Lung (tissue), 12 donors: ENCODE results near the gene DUSP7. TPM values are rescaled to one million over a fixed set of nuclear protein-coding genes. Genes with fewer than 3 reads are reported as not detected.

Experiments used
- ATAC-seq: fragments of 200-7000 bp; cut with Tn5 transposase; one replicate; pipeline ENCODE4 v1.9.1; 2020; ENCODE audit warnings: moderate number of reproducible peaks; ENCODE audit not compliant: insufficient read depth, low FRiP score
- DNase-seq, 3 donors: peaks; one replicate each; pipeline ENCODE4 v3.0.0-alpha.2; 2013 to 2017
- H3K27ac ChIP-seq, 2 donors: one replicate each; pipeline ENCODE4 v1.5.1; 2013; ENCODE audit warnings: mild to moderate bottlenecking in 2 of 2, moderate library complexity in 2 of 2, control low read depth in 1 of 2, inconsistent platforms in 1 of 2, low read depth in 1 of 2, low read length in 1 of 2
- H3K27me3 ChIP-seq, 3 donors: one replicate each; pipeline ENCODE4 v1.5.1; 2013; ENCODE audit warnings: low read length in 2 of 3; ENCODE audit not compliant: control insufficient read depth in 3 of 3, insufficient read depth in 3 of 3
- H3K36me3 ChIP-seq, 4 donors: one replicate each; pipeline ENCODE4 v1.5.1; 2013; ENCODE audit warnings: low read length in 4 of 4, mild to moderate bottlenecking in 1 of 4, moderate library complexity in 1 of 4; ENCODE audit not compliant: control insufficient read depth in 4 of 4, insufficient read depth in 4 of 4
- H3K4me1 ChIP-seq, 5 donors: one replicate each; pipeline ENCODE4 v1.5.1; 2013; ENCODE audit warnings: low read length in 5 of 5, mild to moderate bottlenecking in 2 of 5, moderate library complexity in 1 of 5; ENCODE audit not compliant: control insufficient read depth in 5 of 5, insufficient read depth in 5 of 5
- H3K4me3 ChIP-seq: one replicate; pipeline ENCODE4 v1.5.1; 2013; ENCODE audit warnings: mild to moderate bottlenecking, control low read depth, moderate library complexity
- H3K9ac ChIP-seq, 2 donors: one replicate each; pipeline ENCODE4 v1.5.1; 2013; ENCODE audit warnings: low read length in 2 of 2, control low read depth in 1 of 2; ENCODE audit not compliant: insufficient read depth in 1 of 2
- H3K9me3 ChIP-seq, 4 donors: one replicate each; pipeline ENCODE4 v1.5.1; 2013; ENCODE audit warnings: low read length in 3 of 4, mild to moderate bottlenecking in 1 of 4, moderate library complexity in 1 of 4; ENCODE audit not compliant: control insufficient read depth in 4 of 4, insufficient read depth in 3 of 4
- CTCF ChIP-seq: IDR thresholded peaks from 2 replicates; pipeline ENCODE4 v1.5.1; 2012; ENCODE audit warnings: mild to moderate bottlenecking; ENCODE audit errors: control extremely low read depth, extremely low read depth
- WGBS, 2 donors: extraction: QIAGEN DNeasy Blood & Tissue Kit; methylation state at CpG; one replicate each; pipeline ENCODE4 v1.1.7; 2013; 5-methylcytosine and 5-hydroxymethylcytosine counted together
- polyA plus RNA-seq, 2 donors: library from polyadenylated mRNA; stranded (reverse); fragments of 200-250 nt; gene quantifications; one replicate each; pipeline ENCODE4 v1.2.1, GENCODE V29; 2013
- total RNA-seq, 2 donors: library from RNA; depleted of rRNA in 1 of 2; stranded (reverse); fragments of >200 nt in 1 of 2; gene quantifications; one replicate each; pipeline ENCODE4 v1.2.1, GENCODE V29; 2014 to 2021
- donor health status: control.
- donor health status: control.
- donor health status: Bipolar disorder and iron deficiency.
- donor health status: healthy.
- donor health status: DM: yes; HTN: yes; CAD: no.

Gene DUSP7
- total and polyA plus RNA-seq, 4 donors: 10.2 to 36.2 (median 20.9) TPM

DNA sequence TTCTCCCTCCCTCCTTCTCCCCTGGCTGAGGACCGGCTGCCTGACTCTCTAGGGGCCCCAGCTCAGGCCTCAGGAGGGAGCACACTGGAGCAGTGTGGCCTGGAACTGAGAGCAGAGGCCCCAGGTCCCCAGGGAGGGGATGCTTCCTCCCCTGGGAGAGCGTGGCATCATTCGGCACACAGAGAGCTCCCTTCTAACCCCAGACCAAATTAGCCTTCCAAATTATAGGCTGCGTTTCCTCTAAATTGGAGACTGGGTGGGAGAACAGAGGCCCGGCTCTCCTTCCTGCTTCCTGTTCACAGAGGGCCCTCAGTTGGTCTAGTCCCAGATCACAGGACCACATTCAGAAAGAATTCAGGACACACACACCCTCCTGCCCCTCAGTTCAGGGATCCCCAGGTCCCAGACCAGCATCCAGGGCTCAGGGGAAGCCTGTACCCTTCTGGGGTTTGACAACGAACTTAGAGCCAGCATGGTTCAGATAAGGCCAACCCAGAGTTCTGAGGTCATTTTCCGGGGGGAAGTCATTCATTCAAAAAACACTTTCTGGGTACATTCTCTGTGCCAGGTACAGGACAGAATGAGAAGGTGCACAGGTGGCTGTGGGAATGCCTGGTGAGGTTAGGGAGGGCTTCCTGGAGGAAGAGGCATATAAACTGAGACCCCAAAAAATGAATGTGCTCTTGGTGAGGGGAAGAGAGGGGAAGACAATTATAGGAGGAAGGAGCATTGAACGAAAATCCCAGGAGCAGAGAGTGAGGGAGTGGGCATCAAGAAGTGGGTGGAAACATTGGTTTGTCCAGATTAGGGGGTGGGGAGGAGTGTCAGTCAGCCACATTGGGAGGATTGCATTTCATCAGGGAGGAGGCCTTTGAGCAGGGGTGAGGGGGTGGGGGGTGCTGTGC, 32.3 kb downstream of the DUSP7 start:
- H3K36me3 ChIP-seq: no peaks in the 10 kb centered on the region
- no peak overlapping the region for H3K9ac ChIP-seq
- ATAC-seq (no peak), DNase-seq (no peak)
- no peak for TF ChIP-seq CTCF
- H3K4me1 ChIP-seq: peaks cover 0 to 36% (median 12%) of the 10 kb centered on the region in 5 donors
- H3K27me3 ChIP-seq: no peaks in the 10 kb centered on the region
- 62 to 76% methylated on average over 8 of the region's 8 CpGs for whole genome bisulfite sequencing, 2 donors
- no peaks in the 10 kb centered on the region for H3K9me3 ChIP-seq
- H3K27ac ChIP-seq: peak overlapping the region; percentile 18 to 92
- H3K4me3 ChIP-seq: no peak overlapping the region

DNA sequence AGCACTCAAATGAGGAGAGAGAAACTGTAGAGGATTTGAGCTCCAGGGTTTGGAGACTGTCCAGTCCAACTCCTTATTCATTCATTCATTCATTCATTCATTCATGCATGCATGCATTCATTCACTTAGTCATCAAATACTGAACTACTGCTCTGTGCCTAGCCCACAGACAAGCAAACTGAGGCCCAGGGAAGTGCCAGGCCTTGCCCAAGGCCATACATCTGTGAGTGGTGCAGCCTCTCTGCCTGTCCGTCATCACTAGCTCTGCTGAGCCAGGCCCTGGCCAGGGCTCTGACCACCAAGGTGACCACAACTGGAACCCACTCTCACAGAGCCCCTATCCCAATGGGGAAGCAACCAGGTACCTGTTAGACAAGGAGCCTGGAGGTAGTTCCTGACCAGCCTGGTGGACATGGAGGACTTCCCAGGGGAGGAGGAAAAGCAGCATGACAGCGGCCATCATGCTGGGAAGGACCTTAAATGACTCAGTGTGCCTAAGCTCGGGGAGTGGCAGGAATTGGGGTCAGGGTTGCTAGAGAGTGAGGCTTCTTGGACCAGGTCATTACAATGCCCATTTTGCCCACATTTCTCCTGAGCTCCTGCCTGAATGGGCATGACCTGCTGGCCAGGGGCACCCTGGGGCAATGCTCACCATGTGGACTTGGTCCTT, 33.1 kb downstream of the DUSP7 start:
- 86% methylated on average over 3 of the region's 3 CpGs for WGBS, 2 donors
- Histone ChIP-seq H3K27ac (peak overlapping the region; percentile 17 to 92), H3K4me1 (peaks cover 0 to 36% (median 12%) of the 10 kb centered on the region in 5 donors), H3K4me3 (no peak overlapping the region), H3K36me3 (no peaks in the 10 kb centered on the region), H3K27me3 (no peaks in the 10 kb centered on the region), H3K9ac (no peak overlapping the region), H3K9me3 (no peaks in the 10 kb centered on the region)
- ATAC-seq (no peak), DNase-seq (no peak)
- TF ChIP-seq CTCF: no peak

DNA sequence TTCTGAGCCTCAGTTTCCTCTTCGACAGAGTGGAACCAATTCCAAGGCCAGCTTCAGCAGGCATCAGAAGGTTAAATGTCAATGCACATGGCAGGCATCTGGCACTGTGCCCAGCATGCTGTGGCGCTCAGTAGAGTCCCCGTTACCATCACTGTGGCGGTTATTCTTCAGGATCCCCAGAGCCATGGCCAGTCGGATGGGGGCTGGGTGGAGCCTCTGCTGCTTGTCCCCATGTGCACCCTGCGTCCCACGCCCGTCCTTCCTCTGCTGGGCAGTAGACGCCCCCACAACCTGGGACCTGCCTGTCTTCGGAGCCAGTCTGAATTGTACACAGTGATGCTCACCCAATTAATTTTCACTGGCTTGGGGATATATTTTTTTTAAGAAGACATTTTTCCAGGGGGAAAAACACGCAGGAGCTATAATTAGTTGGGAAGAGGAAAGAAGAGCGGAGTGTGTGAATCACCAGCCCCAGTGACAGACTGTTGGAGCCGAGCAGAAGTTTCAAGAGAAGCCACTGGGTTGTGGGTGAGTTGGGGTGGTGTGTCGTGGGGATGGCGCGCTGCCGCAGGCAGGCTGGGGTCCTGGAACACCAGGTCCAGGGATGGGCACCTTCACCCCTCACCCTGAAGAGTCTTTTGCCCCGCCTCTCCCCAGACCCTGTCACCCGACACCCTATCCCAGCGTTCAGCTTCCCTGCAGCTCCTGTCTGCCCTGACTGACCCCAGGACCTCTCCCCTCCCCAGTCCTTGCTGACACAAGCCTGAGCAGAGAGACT, 33.9 kb downstream of the DUSP7 start:
- H3K9ac ChIP-seq: no peak overlapping the region
- no peak for ATAC-seq
- no peaks in the 10 kb centered on the region for H3K27me3 ChIP-seq
- no peak for TF ChIP-seq CTCF
- H3K4me3 ChIP-seq: no peak overlapping the region
- WGBS, 2 donors: 66 to 84% methylated on average over 20 of the region's 20 CpGs
- H3K9me3 ChIP-seq: no peaks in the 10 kb centered on the region
- no peaks in the 10 kb centered on the region for H3K36me3 ChIP-seq
- no peak for DNase-seq
- H3K27ac ChIP-seq: peak overlapping the region; percentile 17 to 92
- peaks cover 0 to 36% (median 12%) of the 10 kb centered on the region in 5 donors for H3K4me1 ChIP-seq
